GM18508 (cell line): ENCODE results near the gene TCF25.
"Not testable (repeated sequence)": the region's sequence is repeated elsewhere in the genome, so short reads cannot be mapped to it uniquely, and the experiment has no call there.

Experiments
- ATAC-seq: cut with Tn5 transposase; IDR thresholded peaks from one replicate; pipeline ENCODE4 v1.9.1; 2021; ENCODE audit warnings: moderate number of reproducible peaks; ENCODE audit not compliant: insufficient read depth, unreplicated experiment

Gene TCF25, protein sequence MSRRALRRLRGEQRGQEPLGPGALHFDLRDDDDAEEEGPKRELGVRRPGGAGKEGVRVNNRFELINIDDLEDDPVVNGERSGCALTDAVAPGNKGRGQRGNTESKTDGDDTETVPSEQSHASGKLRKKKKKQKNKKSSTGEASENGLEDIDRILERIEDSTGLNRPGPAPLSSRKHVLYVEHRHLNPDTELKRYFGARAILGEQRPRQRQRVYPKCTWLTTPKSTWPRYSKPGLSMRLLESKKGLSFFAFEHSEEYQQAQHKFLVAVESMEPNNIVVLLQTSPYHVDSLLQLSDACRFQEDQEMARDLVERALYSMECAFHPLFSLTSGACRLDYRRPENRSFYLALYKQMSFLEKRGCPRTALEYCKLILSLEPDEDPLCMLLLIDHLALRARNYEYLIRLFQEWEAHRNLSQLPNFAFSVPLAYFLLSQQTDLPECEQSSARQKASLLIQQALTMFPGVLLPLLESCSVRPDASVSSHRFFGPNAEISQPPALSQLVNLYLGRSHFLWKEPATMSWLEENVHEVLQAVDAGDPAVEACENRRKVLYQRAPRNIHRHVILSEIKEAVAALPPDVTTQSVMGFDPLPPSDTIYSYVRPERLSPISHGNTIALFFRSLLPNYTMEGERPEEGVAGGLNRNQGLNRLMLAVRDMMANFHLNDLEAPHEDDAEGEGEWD

DNA sequence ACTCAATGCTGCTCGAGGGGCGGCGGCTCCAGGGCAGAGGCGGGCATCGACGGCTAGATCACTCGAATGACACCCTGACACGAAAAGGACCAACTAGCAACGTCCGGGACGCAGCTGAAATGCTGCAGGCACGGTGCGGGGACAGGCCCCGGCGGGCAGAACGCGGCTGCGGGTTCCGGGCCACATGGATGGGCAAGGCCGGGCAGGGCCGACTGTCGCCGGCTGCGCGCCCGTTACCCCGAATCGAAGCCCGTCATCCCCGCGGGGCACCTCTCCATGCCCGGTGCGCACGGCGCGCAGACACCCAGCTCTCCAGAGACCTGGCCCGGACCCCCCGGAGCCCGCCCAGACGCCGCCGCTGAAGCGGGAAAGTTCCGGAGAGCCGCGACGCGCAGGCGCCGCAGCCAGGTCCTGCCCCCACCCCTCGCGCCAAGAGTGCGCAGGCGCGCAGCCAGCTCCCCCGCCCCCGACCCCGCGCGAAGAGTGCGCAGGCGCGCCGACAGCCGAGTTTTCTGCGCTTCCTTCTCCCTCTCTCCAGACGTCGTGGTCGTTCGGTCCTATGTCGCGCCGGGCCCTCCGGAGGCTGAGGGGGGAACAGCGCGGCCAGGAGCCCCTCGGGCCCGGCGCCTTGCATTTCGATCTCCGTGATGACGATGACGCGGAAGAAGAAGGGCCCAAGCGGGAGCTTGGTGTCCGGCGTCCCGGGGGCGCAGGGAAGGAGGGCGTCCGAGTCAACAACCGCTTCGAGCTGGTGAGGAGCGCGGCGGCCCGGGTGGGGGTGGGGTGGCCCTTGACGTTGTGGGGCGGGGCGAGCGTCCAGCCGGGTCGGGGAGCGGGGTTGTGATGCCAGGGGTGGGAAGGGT is at the start of gene TCF25:
TSS of gene TCF25 (plus strand) at position 484 of the 863 bp plus-strand sequence. CDS start at position 560, 76 bp downstream.
- ATAC-seq: no peak

DNA sequence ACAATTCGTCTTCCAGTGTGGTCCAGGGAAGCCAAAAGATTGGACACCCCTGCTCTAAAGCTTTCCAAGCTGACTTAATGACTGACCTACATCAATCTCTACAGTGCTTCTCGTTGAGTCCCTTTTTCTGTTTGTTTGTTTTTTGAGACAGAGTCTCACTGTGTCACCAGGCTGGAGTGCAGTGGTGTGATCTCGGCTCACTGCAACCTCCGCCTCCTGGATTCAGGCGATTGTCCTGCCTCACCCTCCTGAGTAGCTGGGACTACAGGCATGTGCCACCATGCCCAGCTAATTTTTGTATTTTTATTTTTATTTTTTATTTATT is 49.6 kb upstream of the TCF25 start:
- ATAC-seq: not testable (repeated sequence)

DNA sequence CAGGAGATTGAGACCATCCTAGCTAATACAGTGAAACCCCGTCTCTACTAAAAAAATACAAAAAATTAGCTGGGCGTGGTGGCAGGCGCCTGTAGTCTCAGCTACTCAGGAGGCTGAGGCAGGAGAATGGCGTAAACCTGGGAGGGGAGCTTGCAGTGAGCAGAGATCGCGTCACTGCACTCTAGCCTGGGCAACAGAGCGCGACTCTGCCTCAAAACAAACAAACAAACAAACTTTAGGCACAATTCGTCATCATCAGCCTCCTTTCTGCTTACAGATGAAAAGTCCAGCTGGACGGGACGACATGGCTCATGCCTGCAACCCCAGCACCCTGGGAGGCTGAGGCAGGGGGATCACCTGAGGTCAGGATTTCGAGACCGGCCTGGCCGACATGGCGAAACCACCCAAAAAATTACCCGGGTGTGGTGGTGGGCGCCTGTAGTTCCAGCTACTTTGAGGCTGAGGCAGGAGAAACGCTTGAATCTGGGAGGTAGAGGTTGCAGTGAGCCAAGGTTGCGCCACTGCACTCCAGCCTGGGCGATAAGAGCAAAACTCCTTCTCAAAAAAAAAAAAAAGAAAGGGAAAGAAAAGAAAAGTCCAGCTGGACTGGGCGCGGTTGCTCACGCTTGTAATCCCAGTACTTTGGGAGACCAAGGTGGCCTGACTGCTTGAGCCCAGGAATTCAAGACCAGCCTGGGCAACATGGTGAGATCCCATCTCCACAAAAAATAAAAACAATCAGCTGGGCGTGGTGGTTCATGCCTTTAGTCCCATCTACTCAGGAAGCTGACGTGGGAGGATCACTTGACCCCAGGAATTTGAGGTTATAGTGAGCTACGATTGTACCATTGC is 46.6 kb upstream of the TCF25 start:
- ATAC-seq: no peak

DNA sequence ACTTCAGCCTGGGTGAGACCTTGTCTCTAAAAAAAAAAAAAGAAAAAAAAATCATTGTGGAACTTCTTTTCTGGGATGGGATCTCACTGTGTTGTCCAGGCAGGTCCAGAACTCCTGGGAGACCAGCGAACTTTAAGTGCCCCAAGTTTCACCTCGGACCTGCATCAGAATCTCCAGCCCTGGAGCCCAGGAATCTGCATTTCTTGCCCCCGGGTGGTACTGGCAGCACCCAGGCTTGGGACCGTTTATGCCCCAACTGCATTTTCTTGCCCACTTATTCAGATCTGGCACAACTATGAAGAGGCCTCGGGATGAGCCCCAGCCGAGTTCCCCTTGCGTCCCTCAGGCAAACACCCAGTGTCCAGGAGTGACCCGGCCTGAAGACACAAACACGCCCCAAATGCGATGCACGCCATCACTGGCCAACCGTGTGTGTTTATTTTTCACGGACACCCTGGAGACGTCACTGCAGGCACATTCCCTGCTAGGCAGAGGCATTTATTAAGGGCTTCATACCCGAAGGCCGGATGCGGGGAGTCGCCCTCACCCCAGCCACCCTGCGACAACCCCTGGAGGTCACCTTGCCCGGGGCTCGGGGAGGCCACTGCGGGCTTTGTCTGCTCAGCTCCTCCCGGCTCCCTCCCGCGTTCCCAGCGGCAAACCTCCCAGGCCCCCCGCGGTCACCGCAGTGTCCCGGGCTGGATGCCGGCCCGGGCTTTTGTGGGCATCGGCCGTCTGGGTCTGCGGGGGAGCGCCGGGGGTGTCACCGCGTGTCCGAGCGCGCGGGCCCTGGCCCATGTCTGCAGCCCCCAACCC is 45.8 kb upstream of the TCF25 start:
- no peak for ATAC-seq

DNA sequence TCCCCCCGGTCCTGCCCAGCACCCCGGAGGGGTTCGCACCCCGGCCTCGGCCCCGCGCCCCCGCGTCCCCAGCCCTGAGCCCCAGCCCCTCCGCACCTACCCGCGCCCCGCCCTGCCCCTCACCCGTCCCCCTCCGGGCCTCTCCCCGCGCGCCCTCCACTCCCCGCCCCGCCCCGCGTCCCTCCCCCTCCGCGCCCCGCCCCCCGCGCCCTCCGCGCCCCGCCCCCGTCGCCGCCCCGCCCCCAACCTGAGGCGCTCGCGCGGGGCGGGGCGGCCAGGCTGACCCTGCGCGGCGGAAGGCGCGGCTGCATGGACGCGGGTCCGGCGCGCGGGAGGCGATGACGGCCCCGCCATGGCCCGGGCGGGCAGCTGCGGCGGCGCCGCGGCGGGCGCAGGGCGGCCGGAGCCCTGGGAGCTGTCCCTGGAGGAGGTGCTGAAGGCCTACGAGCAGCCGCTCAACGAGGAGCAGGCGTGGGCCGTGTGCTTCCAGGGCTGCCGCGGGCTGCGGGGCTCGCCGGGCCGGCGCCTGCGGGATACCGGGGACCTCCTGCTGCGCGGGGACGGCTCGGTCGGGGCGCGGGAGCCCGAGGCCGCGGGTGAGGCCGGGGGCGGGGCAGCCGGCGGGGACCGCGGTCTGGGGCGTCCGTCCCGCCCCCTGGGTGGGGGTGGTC is 45.1 kb upstream of the TCF25 start, which contains the start of gene SPIRE2:
TSS of gene SPIRE2 (plus strand) at position 277 of the 671 bp plus-strand sequence. CDS start at position 353, 76 bp downstream.
- ATAC-seq: no peak

DNA sequence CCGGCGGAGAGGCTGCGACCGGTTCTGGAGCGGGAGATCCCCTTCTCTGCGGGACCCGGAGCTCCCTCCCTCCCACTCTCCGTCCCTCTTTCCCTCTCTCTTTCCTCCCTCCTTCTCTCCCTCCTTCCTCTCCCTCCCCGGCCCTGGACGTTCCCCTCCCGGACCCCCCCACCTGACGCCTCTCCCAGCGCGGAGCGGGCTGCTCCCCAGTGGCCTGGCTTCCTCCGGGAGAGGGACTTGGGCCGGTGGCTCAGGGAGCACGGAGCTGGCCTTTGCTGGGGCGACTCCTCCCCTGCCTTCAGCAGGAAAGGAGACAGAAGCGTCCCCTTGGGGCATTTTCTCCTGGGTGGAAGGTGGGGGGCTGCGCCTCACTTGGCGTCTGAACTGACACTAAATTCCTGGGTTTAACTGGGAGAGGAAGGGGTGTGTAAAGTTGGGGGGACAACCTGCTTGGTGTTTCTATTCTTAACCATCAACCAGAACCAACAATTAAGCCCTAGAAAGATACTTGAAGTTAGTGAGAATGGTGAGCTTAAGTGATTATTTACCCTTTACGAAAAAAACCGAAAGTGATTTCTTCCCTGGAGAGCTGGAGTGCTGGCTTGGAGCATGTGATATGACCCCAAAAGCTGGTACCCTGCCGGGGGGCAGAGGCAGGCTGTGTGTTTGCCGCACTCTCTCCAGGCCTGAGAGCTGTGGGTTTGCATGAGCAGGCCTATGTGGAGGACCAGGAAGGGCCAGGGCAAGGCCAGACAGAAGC is 44.3 kb upstream of the TCF25 start:
- no peak for ATAC-seq

DNA sequence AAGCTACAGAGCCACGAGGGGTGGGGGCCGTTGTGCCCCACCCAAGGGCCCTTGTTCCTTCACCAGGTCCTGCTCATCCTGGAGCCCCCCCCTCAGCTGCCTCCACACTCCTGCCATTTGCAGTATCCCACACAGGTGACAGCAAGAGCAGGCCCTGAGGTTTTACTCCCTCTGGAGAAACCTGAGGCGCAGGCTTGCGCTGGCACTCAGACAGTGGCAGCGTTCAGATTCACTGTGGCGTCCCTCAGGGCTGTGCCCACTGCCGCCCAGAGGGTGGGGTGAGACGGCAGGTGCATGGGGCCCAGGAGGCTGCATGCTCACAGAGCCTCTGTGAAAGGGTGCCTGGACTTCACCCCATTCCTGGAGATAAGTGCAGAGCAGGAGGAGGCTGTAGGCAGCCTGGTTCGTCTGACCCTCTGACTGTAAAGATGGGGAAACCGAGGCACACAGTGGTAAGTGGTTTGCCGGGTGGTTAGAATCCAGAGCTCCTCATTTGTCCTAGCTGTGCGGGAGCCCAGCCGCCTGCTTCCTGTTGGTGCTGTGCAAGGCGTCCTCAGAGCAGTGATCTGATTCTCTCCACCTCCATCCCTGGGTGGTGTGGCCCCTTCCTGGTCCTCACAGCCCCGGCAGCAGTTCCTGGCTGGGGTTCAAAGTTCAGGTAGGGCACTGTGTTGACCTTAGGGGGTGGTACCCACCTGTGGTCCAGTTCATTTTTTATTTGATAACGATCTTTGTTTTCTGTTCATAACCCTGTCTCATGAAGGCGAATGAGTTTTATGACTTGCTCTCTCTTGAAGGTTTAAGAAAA is 43.6 kb upstream of the TCF25 start:
- ATAC-seq: no peak

DNA sequence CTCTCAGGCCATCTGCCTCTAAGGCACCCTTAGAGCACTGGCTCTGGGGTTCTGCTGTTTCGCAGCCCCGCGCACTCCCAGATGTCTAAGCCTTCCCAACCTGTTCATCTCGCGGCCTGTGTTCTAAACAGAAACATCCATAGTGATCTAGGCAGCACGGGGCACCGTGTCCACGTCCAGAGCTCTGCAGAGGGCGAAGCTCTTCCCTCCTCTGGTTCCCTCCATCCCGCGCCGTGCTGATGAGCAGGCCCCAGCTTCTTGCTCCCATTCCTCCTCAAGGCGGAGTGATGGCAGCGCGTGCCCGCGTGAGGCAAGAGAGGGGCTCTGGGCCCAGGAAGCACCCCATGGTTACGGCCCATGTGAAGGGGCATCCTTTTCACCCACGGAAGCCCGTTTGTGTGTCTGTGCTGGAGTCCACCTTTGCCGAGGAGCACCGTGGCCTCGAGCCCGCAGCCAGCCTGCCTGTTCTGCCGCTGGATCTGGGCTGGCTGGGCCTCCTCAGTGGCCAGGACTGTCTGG is 41.5 kb upstream of the TCF25 start:
- ATAC-seq: no peak

DNA sequence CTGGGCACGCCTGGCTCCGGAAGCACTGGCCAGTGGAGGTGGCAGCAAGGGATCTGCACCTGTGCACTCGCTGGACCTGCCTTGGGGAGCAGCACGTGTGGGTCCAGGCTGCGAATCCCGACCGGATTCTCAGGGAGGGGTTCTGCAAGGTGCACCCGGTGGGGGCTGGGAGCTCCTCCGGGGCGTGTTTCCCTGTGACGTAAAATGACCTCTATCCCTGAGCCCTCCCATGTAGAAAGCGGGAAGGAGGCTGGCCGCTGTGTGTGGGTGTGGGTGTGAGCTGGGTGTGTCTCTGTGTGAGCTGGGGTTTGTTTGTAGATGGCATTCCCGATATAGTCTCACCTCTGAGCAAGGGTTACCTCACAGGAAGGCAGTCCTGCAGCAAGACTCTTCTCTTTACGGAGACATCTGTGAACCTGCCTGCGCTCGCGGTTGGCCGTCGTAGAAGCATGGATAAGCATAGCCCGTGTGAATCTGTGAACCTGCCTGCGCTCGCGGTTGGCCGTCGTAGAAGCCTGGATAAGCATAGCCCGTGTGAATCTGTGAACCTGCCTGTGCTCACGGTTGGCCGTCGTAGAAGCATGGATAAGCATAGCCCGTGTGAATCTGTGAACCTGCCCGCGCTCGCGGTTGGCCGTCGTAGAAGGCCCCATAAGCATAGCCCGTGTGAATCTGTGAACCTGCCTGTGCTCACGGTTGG is 39.6 kb upstream of the TCF25 start:
- not testable (repeated sequence) for ATAC-seq

DNA sequence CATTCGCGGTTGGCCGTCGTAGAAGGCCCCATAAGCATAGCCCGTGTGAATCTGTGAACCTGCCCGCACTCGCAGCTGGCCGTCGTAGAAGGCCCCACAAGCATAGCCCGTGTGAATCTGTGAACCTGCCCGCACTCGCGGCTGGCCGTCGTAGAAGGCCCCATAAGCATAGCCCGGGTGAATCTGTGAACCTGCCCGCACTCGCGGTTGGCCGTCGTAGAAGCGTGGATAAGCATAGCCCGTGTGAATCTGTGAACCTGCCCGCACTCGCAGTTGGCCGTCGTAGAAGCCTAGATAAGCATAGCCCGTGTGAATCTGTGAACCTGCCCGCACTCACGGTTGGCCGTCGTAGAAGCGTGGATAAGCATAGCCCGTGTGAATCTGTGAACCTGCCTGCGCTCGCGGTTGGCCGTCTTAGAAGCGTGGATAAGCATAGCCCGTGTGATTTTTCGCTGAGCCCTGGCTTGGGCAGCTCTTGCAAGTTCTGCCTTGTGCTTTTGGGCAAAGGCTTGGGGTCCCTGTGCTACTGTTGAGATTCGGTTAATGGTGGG is 38.5 kb upstream of the TCF25 start:
- ATAC-seq: not testable (repeated sequence)

DNA sequence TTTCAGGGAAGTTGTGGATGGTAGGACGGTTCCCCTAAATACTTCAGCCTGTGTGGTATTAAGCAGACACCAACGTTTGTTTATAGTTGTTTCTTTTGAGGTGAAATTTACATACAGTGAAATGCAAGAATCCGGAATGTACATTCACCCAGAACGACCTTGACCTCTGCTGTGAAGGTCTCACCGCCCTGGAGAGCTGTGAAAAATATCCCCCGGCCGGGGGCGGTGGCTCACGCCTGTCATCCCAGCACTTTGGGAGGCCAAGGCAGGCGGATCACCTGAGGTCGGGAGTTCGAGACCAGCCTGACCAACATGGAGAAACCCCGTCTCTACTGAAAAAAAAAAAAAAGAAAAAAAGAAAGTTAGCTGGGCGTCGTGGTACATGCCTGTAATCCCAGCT is 36.9 kb upstream of the TCF25 start:
- ATAC-seq: not testable (repeated sequence)

DNA sequence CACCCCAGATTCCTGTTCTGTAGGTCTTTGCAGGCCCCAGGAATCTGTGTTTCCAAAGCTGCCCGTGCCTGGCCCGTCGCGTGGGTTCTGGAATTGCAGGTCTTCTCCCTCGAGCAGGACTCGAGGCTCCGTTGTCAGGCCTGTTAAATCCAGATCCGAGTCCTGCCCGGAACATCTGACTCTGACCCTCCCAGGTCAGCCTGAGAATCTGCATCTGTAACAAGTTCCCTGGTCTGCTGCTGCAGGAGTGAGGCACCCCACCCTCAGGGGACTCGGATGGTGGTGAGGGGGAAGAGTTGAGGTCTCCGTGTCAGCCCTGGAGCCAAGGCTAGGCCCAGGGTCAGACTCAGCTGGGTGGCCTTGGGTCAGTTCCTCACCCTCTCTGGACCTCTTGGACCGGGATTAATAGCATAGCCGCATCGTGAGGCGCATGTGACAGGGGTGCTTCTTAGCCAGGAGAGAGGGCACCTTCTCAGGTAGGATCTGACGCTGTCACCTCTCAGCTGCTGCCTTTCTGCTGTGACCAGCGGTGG is 36.3 kb upstream of the TCF25 start:
- no peak for ATAC-seq

DNA sequence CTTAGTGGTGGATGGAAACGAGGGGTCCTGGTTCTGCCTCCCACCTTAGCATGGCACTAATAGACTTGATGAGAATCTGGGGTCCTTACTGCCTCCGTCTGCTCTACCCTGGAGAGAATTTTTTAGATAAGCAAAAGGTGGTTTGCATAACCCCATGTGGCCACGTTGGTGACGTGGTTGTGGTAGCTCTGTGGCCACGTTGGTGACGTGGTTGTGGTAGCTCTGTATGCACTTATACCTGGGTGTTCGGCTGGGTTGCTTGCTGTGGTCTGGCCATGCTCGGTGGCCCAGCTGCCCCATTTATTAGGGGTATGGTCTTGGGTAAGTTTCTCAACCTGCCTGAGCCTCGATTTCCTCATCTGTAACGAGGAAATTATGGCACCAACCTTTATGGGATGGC is 32.1 kb upstream of the TCF25 start:
- no peak for ATAC-seq

DNA sequence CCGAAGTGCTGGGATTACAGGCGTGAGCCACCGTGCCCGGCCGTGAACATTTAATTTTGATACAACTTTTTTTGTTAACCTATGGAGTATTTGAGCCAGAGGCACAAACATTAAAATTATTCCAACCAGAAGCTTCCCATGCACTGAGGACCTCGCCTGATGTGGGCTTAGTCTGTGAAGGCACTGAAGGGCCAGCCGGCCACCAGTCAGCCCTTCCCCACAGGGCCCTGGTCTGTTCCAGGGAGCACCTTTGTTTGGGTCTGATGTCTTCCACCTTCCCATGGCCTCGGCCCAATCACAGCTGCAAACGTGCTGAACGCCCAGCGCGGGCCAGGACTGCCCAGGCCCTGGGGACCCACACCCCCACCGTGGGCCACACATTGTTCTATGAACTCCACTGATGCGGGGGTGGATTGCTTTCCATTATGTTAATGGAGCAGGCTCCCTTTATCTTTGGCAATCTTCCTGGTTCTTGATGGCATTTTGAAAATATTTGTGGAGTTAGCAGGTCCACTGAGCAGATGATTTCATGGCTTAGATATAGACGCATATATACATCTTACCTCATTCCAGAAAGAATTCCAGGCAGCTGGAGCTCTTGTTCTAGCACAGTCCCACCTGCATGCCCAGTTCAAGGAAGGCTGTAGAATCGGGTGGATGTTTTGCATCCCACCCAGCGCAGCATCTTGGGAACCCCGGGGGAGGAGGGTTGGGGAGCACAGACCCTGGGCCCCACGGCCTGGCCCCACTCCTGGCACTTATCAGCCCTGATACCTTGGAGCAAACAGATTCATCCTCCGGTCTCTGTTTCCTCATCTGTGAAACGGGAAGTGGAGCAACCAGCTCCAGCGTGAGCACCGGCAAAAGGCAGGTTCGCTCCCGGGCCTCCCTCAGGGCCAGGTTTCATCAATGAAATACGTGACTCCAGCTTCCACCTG is 30.7 kb upstream of the TCF25 start:
- ATAC-seq: no peak
